Neural progenitor cell (in vitro differentiated cells): ENCODE results near the gene SAMD15. TPM values are rescaled to one million over a fixed set of nuclear protein-coding genes. Genes with fewer than 3 reads are reported as not detected.

ENCODE experiments used
- DNase-seq: peaks from one replicate; pipeline ENCODE4 v3.0.0-alpha.2; 2016; ENCODE audit warnings: low spot score
- H2AFZ ChIP-seq: fragments of 200-600 bp; sonication (generic); replicated peaks from 2 replicates; pipeline ENCODE4 v1.6.1; 2016; ENCODE audit warnings: antibody characterized with exemption
- H3F3A ChIP-seq: fragments of 200-600 bp; sonication (generic); 2 replicates; pipeline ENCODE4 v1.6.1; 2016; ENCODE audit warnings: antibody characterized with exemption, low read depth
- H3K27ac ChIP-seq: fragments of 200-600 bp; sonication (generic); 2 replicates; pipeline ENCODE4 v1.5.1; 2016; ENCODE audit warnings: mild to moderate bottlenecking
- H3K27me3 ChIP-seq: fragments of 200-600 bp; sonication (generic); 2 replicates; pipeline ENCODE4 v1.6.1; 2016; ENCODE audit warnings: mild to moderate bottlenecking, moderate library complexity
- H3K36me3 ChIP-seq: fragments of 200-600 bp; sonication (generic); 2 replicates; pipeline ENCODE4 v1.5.1; 2016
- H3K4me1 ChIP-seq: fragments of 200-600 bp; sonication (generic); 2 replicates; pipeline ENCODE4 v1.6.1; 2016; ENCODE audit warnings: mixed run types
- H3K4me2 ChIP-seq: fragments of 200-600 bp; sonication (generic); 2 replicates; pipeline ENCODE4 v1.6.1; 2016
- H3K4me3 ChIP-seq: fragments of 200-600 bp; sonication (generic); 2 replicates; pipeline ENCODE4 v1.5.1; 2016
- H3K79me2 ChIP-seq: fragments of 200-600 bp; sonication (generic); 2 replicates; pipeline ENCODE4 v1.6.1; 2016; ENCODE audit warnings: low read depth
- H3K9ac ChIP-seq: fragments of 200-600 bp; sonication (generic); 2 replicates; pipeline ENCODE4 v1.6.1; 2016
- H3K9me3 ChIP-seq: fragments of 200-600 bp; sonication (generic); 2 replicates; pipeline ENCODE4 v1.5.1; 2016; ENCODE audit warnings: low read depth
- H4K20me1 ChIP-seq: fragments of 200-600 bp; sonication (generic); 2 replicates; pipeline ENCODE4 v1.6.1; 2016; ENCODE audit warnings: low read depth
- H3K27ac Mint-ChIP-seq: 3 replicates; pipeline ENCODE4 v1.8.0; 2021; ENCODE audit warnings: mixed read lengths
- H3K27me3 Mint-ChIP-seq: 2 replicates; pipeline ENCODE4 v1.8.0; 2022; ENCODE audit warnings: low read depth, mild to moderate bottlenecking, inconsistent platforms, moderate library complexity, mixed read lengths; ENCODE audit not compliant: insufficient read depth
- H3K36me3 Mint-ChIP-seq: 3 replicates; pipeline ENCODE4 v1.8.0; 2021; ENCODE audit warnings: mixed read lengths
- H3K4me1 Mint-ChIP-seq: 3 replicates; pipeline ENCODE4 v1.8.0; 2021; ENCODE audit warnings: mixed read lengths
- H3K4me3 Mint-ChIP-seq: 3 replicates; pipeline ENCODE4 v1.8.0; 2021; ENCODE audit warnings: mild to moderate bottlenecking, moderate library complexity, mixed read lengths
- H3K9me3 Mint-ChIP-seq: 3 replicates; pipeline ENCODE4 v1.8.0; 2020; ENCODE audit warnings: mixed read lengths
- CTCF ChIP-seq: fragments of 200-600 bp; sonication (generic); IDR thresholded peaks from 2 replicates; pipeline ENCODE4 v1.5.1; 2017; ENCODE audit warnings: antibody characterized with exemption, mild to moderate bottlenecking
- EZH2 ChIP-seq: fragments of 200-600 bp; sonication (generic); IDR thresholded peaks from 2 replicates; pipeline ENCODE4 v1.6.1; 2017; ENCODE audit warnings: antibody characterized with exemption, mild to moderate bottlenecking, moderate library complexity
- EZH2phosphoT487 ChIP-seq: fragments of 200-600 bp; sonication (generic); IDR thresholded peaks from 2 replicates; pipeline ENCODE4 v1.6.1; 2017; ENCODE audit warnings: antibody characterized with exemption
- total RNA-seq: library from RNA; depleted of rRNA; stranded (reverse); fragments of >200 nt; gene quantifications from 2 replicates; pipeline ENCODE4 v1.2.3, GENCODE V29; 2015; ENCODE audit warnings: low replicate concordance

SAMD15 gene
- total RNA-seq, 1 donor from 2014 or later, result 2.2 TPM

DNA sequence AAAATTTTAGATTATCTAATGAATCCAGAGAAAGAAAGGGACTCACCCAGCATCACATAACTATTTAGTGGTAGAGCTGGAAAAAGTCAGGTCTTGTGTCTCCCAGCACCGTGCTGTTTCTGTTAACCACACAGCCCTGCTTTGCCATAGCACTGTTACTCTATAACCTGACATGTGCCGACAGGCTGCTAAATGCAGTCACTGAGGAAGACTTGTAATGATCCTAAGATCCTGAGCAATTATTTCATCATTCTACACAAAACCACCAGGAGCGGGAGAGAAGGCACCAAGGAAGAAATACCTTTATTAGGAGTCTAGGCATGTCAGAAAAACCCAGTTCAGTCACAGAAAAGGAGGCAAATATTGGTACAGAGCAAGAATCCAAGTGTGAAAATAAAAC, 49.2 kb downstream of the SAMD15 start:
- Histone ChIP-seq H3K4me3 (no peak overlapping the region), H3K9ac (no peak overlapping the region), H3K4me1 (no peaks in the 10 kb centered on the region), H3K27ac (no peak overlapping the region), H3F3A (no peaks in the 10 kb centered on the region), H3K79me2 (no peaks in the 10 kb centered on the region), H3K27me3 (no peaks in the 10 kb centered on the region), H3K36me3 (peaks cover 5% of the 10 kb centered on the region), H4K20me1 (no peaks in the 10 kb centered on the region), H3K9me3 (no peaks in the 10 kb centered on the region), H2AFZ (no peak overlapping the region), H3K4me2 (no peak overlapping the region)
- TF ChIP-seq EZH2 (no peak), EZH2phosphoT487 (no peak), CTCF (no peak)
- Mint-ChIP-seq H3K4me1 (no peaks in the 10 kb centered on the region), H3K27me3 (no peaks in the 10 kb centered on the region), H3K4me3 (no peak overlapping the region), H3K9me3 (no peaks in the 10 kb centered on the region), H3K36me3 (peaks cover 32% of the 10 kb centered on the region), H3K27ac (no peak overlapping the region)
- no peak for DNase-seq

DNA sequence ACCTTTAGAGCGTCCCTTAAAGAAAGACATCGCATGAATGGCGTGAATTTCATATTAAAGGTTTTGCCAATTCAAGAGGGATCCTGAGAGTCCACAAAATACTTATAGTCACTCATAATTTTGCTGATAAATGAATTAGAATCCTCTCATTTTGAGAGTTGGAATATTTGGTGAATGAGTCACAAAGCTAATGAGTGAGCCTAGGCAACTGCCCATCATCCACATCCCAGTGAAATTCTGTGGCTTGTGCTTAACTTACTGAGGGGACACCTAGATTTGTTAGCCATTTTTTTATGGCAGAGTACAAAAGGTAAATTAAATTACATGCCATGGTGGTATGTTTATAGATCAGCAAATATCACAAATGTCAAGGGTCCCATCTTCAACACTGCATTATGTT, 58.9 kb downstream of the SAMD15 start:
- Mint-ChIP-seq H3K4me1 (no peaks in the 10 kb centered on the region), H3K9me3 (no peaks in the 10 kb centered on the region), H3K36me3 (peaks cover 21% of the 10 kb centered on the region), H3K27ac (no peak overlapping the region), H3K4me3 (no peak overlapping the region), H3K27me3 (no peaks in the 10 kb centered on the region)
- no peaks in the 10 kb centered on the region for H3K79me2 ChIP-seq
- peaks cover 8% of the 10 kb centered on the region for H3K36me3 ChIP-seq
- H3K27me3 ChIP-seq, result no peaks in the 10 kb centered on the region
- no peak for TF ChIP-seq EZH2phosphoT487
- TF ChIP-seq CTCF, result no peak
- TF ChIP-seq EZH2, result no peak
- no peak overlapping the region for H3K4me3 ChIP-seq
- H3K27ac ChIP-seq, result no peak overlapping the region
- H2AFZ ChIP-seq, result no peak overlapping the region
- H3K9ac ChIP-seq, result no peak overlapping the region
- H3K4me1 ChIP-seq, result no peaks in the 10 kb centered on the region
- no peaks in the 10 kb centered on the region for H3K9me3 ChIP-seq
- H4K20me1 ChIP-seq, result no peaks in the 10 kb centered on the region
- H3K4me2 ChIP-seq, result no peak overlapping the region
- DNase-seq, result no peak
- H3F3A ChIP-seq, result no peaks in the 10 kb centered on the region

- Histone ChIP-seq H3K9me3 (no peaks in the 10 kb centered on the region), H4K20me1 (no peaks in the 10 kb centered on the region), H2AFZ (no peak overlapping the region), H3K4me1 (no peaks in the 10 kb centered on the region), H3K4me3 (no peak overlapping the region), H3K4me2 (no peak overlapping the region), H3K27me3 (no peaks in the 10 kb centered on the region), H3F3A (no peaks in the 10 kb centered on the region), H3K27ac (no peak overlapping the region), H3K36me3 (no peaks in the 10 kb centered on the region), H3K9ac (no peak overlapping the region), H3K79me2 (no peaks in the 10 kb centered on the region)
- peaks cover 33% of the 10 kb centered on the region for H3K36me3 Mint-ChIP-seq
- DNase-seq, result no peak
- no peaks in the 10 kb centered on the region for H3K27me3 Mint-ChIP-seq
- no peak for TF ChIP-seq EZH2
- no peak for TF ChIP-seq EZH2phosphoT487
- TF ChIP-seq CTCF, result no peak
- H3K9me3 Mint-ChIP-seq, result no peaks in the 10 kb centered on the region
- H3K27ac Mint-ChIP-seq, result no peak overlapping the region
- H3K4me1 Mint-ChIP-seq, result no peaks in the 10 kb centered on the region
- H3K4me3 Mint-ChIP-seq, result no peak overlapping the region
These were observed 61.4 kb downstream of the SAMD15 start for GRCh38 chr14:77438596-77438995.

DNA sequence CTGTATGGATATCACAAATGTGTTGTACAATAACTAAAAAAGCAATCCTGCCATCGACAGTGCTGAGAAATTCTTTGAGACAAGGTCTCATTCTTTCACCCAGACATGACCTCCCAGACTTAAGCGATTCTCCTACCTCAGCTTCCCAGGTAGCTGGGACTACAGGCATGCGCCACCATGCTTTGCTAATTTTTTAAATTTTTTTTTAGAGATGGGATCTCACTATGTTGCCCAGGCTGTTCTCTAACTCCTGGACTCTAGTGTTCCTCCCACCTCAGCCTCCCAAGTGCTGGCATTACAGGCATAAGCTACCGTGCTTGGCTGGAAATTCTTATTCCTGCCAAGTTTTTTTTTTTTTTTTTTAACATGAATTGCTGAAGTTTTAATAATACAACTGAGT, 62.7 kb downstream of the SAMD15 start:
- Histone ChIP-seq H3K4me3 (no peak overlapping the region), H3F3A (no peaks in the 10 kb centered on the region), H2AFZ (no peak overlapping the region), H3K27ac (no peak overlapping the region), H4K20me1 (no peaks in the 10 kb centered on the region), H3K9ac (no peak overlapping the region), H3K4me1 (no peaks in the 10 kb centered on the region), H3K79me2 (no peaks in the 10 kb centered on the region), H3K9me3 (no peaks in the 10 kb centered on the region), H3K36me3 (no peaks in the 10 kb centered on the region), H3K27me3 (no peaks in the 10 kb centered on the region), H3K4me2 (no peak overlapping the region)
- no peak for DNase-seq
- Mint-ChIP-seq H3K27ac (no peak overlapping the region), H3K27me3 (no peaks in the 10 kb centered on the region), H3K4me3 (no peak overlapping the region), H3K9me3 (no peaks in the 10 kb centered on the region), H3K4me1 (no peaks in the 10 kb centered on the region), H3K36me3 (peaks cover 27% of the 10 kb centered on the region)
- TF ChIP-seq EZH2phosphoT487, result no peak
- no peak for TF ChIP-seq EZH2
- no peak for TF ChIP-seq CTCF
